CD4-positive, alpha-beta memory T cell (primary cell): Measurements from ENCODE around the gene SKA2. TPM values are rescaled to one million over a fixed set of nuclear protein-coding genes. Genes with fewer than 3 reads are reported as not detected.
A peak's percentile ranks its signal among the peaks of the same experiment; 100 is the strongest.
"Not testable (repeated sequence)": the region's sequence is repeated elsewhere in the genome, so short reads cannot be mapped to it uniquely, and the experiment has no call there.

Experiments
- CTCF ChIA-PET: fragments of 350-600 bp; sonication (Branson Sonifier 250); formaldehyde crosslinking; loops from one replicate; lab custom pipeline; 2021; ENCODE audit warnings: inconsistent platforms; ENCODE audit not compliant: partially characterized antibody; lab: Charles Lee
- POLR2A ChIA-PET: fragments of 350-600 bp; sonication (Branson Sonifier 250); formaldehyde crosslinking; loops from one replicate; lab custom pipeline; 2021; ENCODE audit not compliant: partially characterized antibody; lab: Charles Lee
- DNase-seq, 5 donors: peaks; one replicate each; pipeline versions ENCODE4 v3.0.0 to v3.0.0-alpha.2; 2020 to 2022; ENCODE audit warnings: mixed read lengths in 1 of 5
- H3K27ac ChIP-seq: one replicate; pipeline ENCODE4 v1.7.0; 2013; ENCODE audit warnings: low read depth, low read length
- H3K27me3 ChIP-seq: 2 replicates; pipeline ENCODE4 v1.7.0; 2013; ENCODE audit warnings: mild to moderate bottlenecking, low read length, moderate library complexity; ENCODE audit not compliant: insufficient read depth
- H3K36me3 ChIP-seq: 2 replicates; pipeline ENCODE4 v1.7.0; 2013; ENCODE audit warnings: mild to moderate bottlenecking, low read length, moderate library complexity; ENCODE audit not compliant: insufficient read depth
- H3K4me1 ChIP-seq: 2 replicates; pipeline ENCODE4 v1.7.0; 2013; ENCODE audit warnings: mild to moderate bottlenecking, low read length, moderate library complexity; ENCODE audit not compliant: insufficient read depth
- H3K4me3 ChIP-seq, 2 donors: one replicate each; pipeline ENCODE4 v1.7.0; 2013; ENCODE audit warnings: low read length in 2 of 2, mild to moderate bottlenecking in 1 of 2
- H3K9me3 ChIP-seq, 2 donors: one replicate each; pipeline ENCODE4 v1.7.0; 2013; ENCODE audit warnings: low read length in 2 of 2, control low read depth in 1 of 2; ENCODE audit not compliant: control insufficient read depth in 1 of 2
- H3K27ac Mint-ChIP-seq, 7 donors: one replicate each; pipeline ENCODE4 v1.8.0; 2020 to 2021; ENCODE audit warnings: mixed read lengths in 7 of 7, mild to moderate bottlenecking in 6 of 7, inconsistent platforms in 3 of 7, moderate library complexity in 3 of 7
- H3K27me3 Mint-ChIP-seq, 2 donors: one replicate each; pipeline ENCODE4 v1.8.0; 2020 to 2021; ENCODE audit warnings: mixed read lengths in 2 of 2
- H3K36me3 Mint-ChIP-seq, 2 donors: one replicate each; pipeline ENCODE4 v1.8.0; 2020 to 2021; ENCODE audit warnings: mixed read lengths in 2 of 2, inconsistent platforms in 1 of 2, mild to moderate bottlenecking in 1 of 2
- H3K4me1 Mint-ChIP-seq, 4 donors: one replicate each; pipeline ENCODE4 v1.8.0; 2020 to 2021; ENCODE audit warnings: mixed read lengths in 4 of 4, mild to moderate bottlenecking in 1 of 4
- H3K4me3 Mint-ChIP-seq, 8 donors: one replicate each; pipeline ENCODE4 v1.8.0; 2020 to 2021; ENCODE audit warnings: mixed read lengths in 8 of 8, mild to moderate bottlenecking in 7 of 8, moderate library complexity in 6 of 8, inconsistent platforms in 3 of 8
- H3K9me3 Mint-ChIP-seq, 8 donors: one replicate each; pipeline ENCODE4 v1.8.0; 2020 to 2021; ENCODE audit warnings: mixed read lengths in 8 of 8, mild to moderate bottlenecking in 5 of 8, inconsistent platforms in 3 of 8, moderate library complexity in 1 of 8
- intact Hi-C: fragments of 100-400 bp; cut with micrococcal nuclease; formaldehyde crosslinking; loops from one replicate; pipeline ENCODE4 v1.15.1; 2023
- polyA plus RNA-seq, 2 donors: library from polyadenylated mRNA; unstranded; fragments of 300-500 nt; fragmentation: Illumina TruSeq; gene quantifications; one replicate each; pipeline ENCODE4 v1.2.3, GENCODE V29; 2021
- total RNA-seq, 2 experiments: library from RNA; stranded (reverse); gene quantifications; one replicate each; pipeline ENCODE4 v1.2.3, GENCODE V29; 2021

The SKA2 gene
- total and polyA plus RNA-seq, 4 experiments from 2014 or later = 19.6 to 43.1 (median 29.2) TPM

GRCh38 chr17:59181481-59181880 lies 26.5 kb upstream of the SKA2 start:
- DNase-seq = no peak
- no peak overlapping the region for H3K4me3 Mint-ChIP-seq
- no peaks in the 10 kb centered on the region for H3K9me3 Mint-ChIP-seq
- no peaks in the 10 kb centered on the region for H3K27me3 Mint-ChIP-seq
- Histone ChIP-seq H3K36me3 (no peaks in the 10 kb centered on the region), H3K27ac (no peak overlapping the region), H3K4me1 (no peaks in the 10 kb centered on the region), H3K4me3 (no peak overlapping the region), H3K27me3 (no peaks in the 10 kb centered on the region), H3K9me3 (no peaks in the 10 kb centered on the region)
- CTCF ChIA-PET = interaction anchor here (0.6 kb wide), 1 partner anchor 986 kb away, joined by 4 read pairs; no protein-coding TSS in a partner anchor
- peaks cover 0 to 2% (median 0%) of the 10 kb centered on the region in 4 donors for H3K4me1 Mint-ChIP-seq
- no peaks in the 10 kb centered on the region for H3K36me3 Mint-ChIP-seq
- POLR2A ChIA-PET = no interaction called here
- no peak overlapping the region for H3K27ac Mint-ChIP-seq
- intact Hi-C loops = no loop called here

GRCh38 chr17:59180626-59181025 lies 25.6 kb upstream of the SKA2 start:
- POLR2A ChIA-PET = no interaction called here
- Mint-ChIP-seq H3K27ac (no peak overlapping the region), H3K27me3 (no peaks in the 10 kb centered on the region), H3K4me3 (no peak overlapping the region), H3K36me3 (no peaks in the 10 kb centered on the region), H3K9me3 (no peaks in the 10 kb centered on the region), H3K4me1 (peaks cover 0 to 4% (median 0%) of the 10 kb centered on the region in 4 donors)
- H3K27ac ChIP-seq = no peak overlapping the region
- no peaks in the 10 kb centered on the region for H3K36me3 ChIP-seq
- CTCF ChIA-PET = interaction anchor here (0.7 kb wide), 1 partner anchor 679 kb away, joined by 3 read pairs; no protein-coding TSS in a partner anchor
- no peaks in the 10 kb centered on the region for H3K4me1 ChIP-seq
- intact Hi-C loops = no loop called here
- H3K9me3 ChIP-seq = no peaks in the 10 kb centered on the region
- DNase-seq = no peak
- H3K4me3 ChIP-seq = no peak overlapping the region
- no peaks in the 10 kb centered on the region for H3K27me3 ChIP-seq

- H3K27ac ChIP-seq, H3K4me1 ChIP-seq, POLR2A ChIA-PET, CTCF ChIA-PET, H3K9me3 ChIP-seq, H3K36me3 Mint-ChIP-seq, H3K27ac Mint-ChIP-seq, DNase-seq, H3K4me3 ChIP-seq, H3K4me3 Mint-ChIP-seq, H3K36me3 ChIP-seq, H3K4me1 Mint-ChIP-seq, intact Hi-C loops, H3K9me3 Mint-ChIP-seq, H3K27me3 Mint-ChIP-seq, H3K27me3 ChIP-seq: not testable (repeated sequence)
Observed at GRCh38 chr17:59179601-59180000, 24.6 kb upstream of the SKA2 start.

GRCh38 chr17:59178266-59178985 lies 23.4 kb upstream of the SKA2 start:
- no peaks in the 10 kb centered on the region for H3K36me3 ChIP-seq
- CTCF ChIA-PET = interaction anchor here (0.8 kb wide), 1 partner anchor 31 kb away, joined by 3 read pairs; the partner anchor contains the start of gene SMG8
- Mint-ChIP-seq H3K9me3 (peaks cover 0 to 3% (median 0%) of the 10 kb centered on the region in 8 donors), H3K27me3 (no peaks in the 10 kb centered on the region), H3K36me3 (no peaks in the 10 kb centered on the region), H3K4me3 (no peak overlapping the region), H3K4me1 (peaks cover 0 to 7% (median 0%) of the 10 kb centered on the region in 4 donors), H3K27ac (peak overlapping the region in 3 of 7 donors; percentile 36 to 41 (median 37))
- no peak overlapping the region for H3K4me3 ChIP-seq
- no peak for DNase-seq
- no peaks in the 10 kb centered on the region for H3K4me1 ChIP-seq
- no peak overlapping the region for H3K27ac ChIP-seq
- no peaks in the 10 kb centered on the region for H3K9me3 ChIP-seq
- intact Hi-C loops = no loop called here
- POLR2A ChIA-PET = no interaction called here
- no peaks in the 10 kb centered on the region for H3K27me3 ChIP-seq

GRCh38 chr17:59175076-59175475 lies 20.1 kb upstream of the SKA2 start:
- CTCF ChIA-PET = no interaction called here
- Histone ChIP-seq H3K36me3 (no peaks in the 10 kb centered on the region), H3K4me1 (no peaks in the 10 kb centered on the region), H3K27ac (no peak overlapping the region), H3K27me3 (no peaks in the 10 kb centered on the region), H3K9me3 (no peaks in the 10 kb centered on the region), H3K4me3 (no peak overlapping the region)
- DNase-seq = no peak
- Mint-ChIP-seq H3K36me3 (no peaks in the 10 kb centered on the region), H3K27ac (no peak overlapping the region), H3K4me1 (peaks cover 0 to 10% (median 0%) of the 10 kb centered on the region in 4 donors), H3K9me3 (peaks cover 0 to 3% (median 0%) of the 10 kb centered on the region in 8 donors), H3K4me3 (no peak overlapping the region), H3K27me3 (no peaks in the 10 kb centered on the region)
- POLR2A ChIA-PET = no interaction called here
- intact Hi-C loops = no loop called here

- H3K4me3 Mint-ChIP-seq = no peak overlapping the region
- Histone ChIP-seq H3K4me3 (no peak overlapping the region), H3K27me3 (no peaks in the 10 kb centered on the region), H3K9me3 (no peaks in the 10 kb centered on the region), H3K27ac (no peak overlapping the region), H3K4me1 (no peaks in the 10 kb centered on the region), H3K36me3 (no peaks in the 10 kb centered on the region)
- H3K27ac Mint-ChIP-seq = no peak overlapping the region
- no peak for DNase-seq
- ChIA-PET CTCF (interaction anchor here (1.0 kb wide), 1 partner anchor 10 kb away, joined by 3 read pairs; no protein-coding TSS in a partner anchor), POLR2A (no interaction called here)
- intact Hi-C loops = no loop called here
- H3K27me3 Mint-ChIP-seq = no peaks in the 10 kb centered on the region
- peaks cover 0 to 3% (median 0%) of the 10 kb centered on the region in 8 donors for H3K9me3 Mint-ChIP-seq
- no peaks in the 10 kb centered on the region for H3K36me3 Mint-ChIP-seq
- H3K4me1 Mint-ChIP-seq = peaks cover 0 to 10% (median 0%) of the 10 kb centered on the region in 4 donors
Observed at GRCh38 chr17:59174671-59175070, 19.7 kb upstream of the SKA2 start.

DNA sequence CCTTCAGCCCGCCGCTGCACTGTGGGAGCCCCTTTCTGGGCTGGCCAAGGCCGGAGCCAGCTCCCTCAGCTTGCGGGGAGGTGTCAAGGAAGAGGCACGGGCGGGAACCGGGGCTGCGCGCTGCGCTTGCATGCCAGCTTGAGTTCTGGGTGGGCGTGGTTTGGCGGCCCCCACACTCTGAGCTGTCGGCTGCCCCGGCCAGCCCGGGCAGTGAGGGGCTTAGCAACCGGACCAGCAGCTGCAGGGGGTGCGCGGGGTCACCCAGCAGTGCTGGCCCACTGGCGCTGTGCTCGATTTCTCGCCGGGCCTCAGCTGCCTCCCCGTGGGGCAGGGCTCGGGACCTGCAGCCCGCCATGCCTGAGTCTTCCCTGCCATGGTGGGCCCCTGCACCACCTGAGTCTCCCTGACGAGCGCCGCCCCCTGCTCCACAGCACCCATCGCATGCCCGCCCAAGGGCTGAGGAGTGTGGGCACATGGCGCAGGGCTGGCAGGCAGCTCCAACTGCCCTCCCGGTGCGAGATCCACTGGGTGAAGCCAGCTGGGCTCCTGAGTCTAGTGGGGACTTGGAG lies 17.5 kb upstream of the SKA2 start:
- no peak overlapping the region for H3K4me3 Mint-ChIP-seq
- peaks cover 0 to 3% (median 0%) of the 10 kb centered on the region in 8 donors for H3K9me3 Mint-ChIP-seq
- POLR2A ChIA-PET = no interaction called here
- Histone ChIP-seq H3K36me3 (no peaks in the 10 kb centered on the region), H3K27ac (no peak overlapping the region), H3K4me1 (no peaks in the 10 kb centered on the region), H3K4me3 (no peak overlapping the region), H3K9me3 (no peaks in the 10 kb centered on the region), H3K27me3 (no peaks in the 10 kb centered on the region)
- H3K27ac Mint-ChIP-seq = no peak overlapping the region
- H3K27me3 Mint-ChIP-seq = no peaks in the 10 kb centered on the region
- CTCF ChIA-PET = interaction anchor here (0.7 kb wide), 1 partner anchor 8 kb away, joined by 3 read pairs; no protein-coding TSS in a partner anchor
- peaks cover 0 to 10% (median 0%) of the 10 kb centered on the region in 4 donors for H3K4me1 Mint-ChIP-seq
- DNase-seq = no peak
- intact Hi-C loops = no loop called here
- no peaks in the 10 kb centered on the region for H3K36me3 Mint-ChIP-seq
